HEK293 (cell line): Measurements from ENCODE around the gene MICAL3.
A peak's percentile ranks its signal among the peaks of the same experiment; 100 is the strongest.

ENCODE experiments used
- HIC1 ChIP-seq: fragments of 450-650 bp; formaldehyde crosslinking; IDR thresholded peaks from 2 replicates; pipeline ENCODE4 v1.5.1; 2016; ENCODE audit warnings: missing biosample characterization, missing genetic modification characterization
- KLF17 ChIP-seq: fragments of 450-650 bp; formaldehyde crosslinking; IDR thresholded peaks from 2 replicates; pipeline ENCODE4 v1.5.1; 2016; ENCODE audit warnings: missing biosample characterization, missing genetic modification characterization
- OSR2 ChIP-seq: fragments of 450-650 bp; formaldehyde crosslinking; IDR thresholded peaks from 2 replicates; pipeline ENCODE4 v1.5.1; 2016; ENCODE audit warnings: missing biosample characterization, missing genetic modification characterization
- PATZ1 ChIP-seq: fragments of 450-650 bp; formaldehyde crosslinking; IDR thresholded peaks from 2 replicates; pipeline ENCODE4 v1.5.1; 2016; ENCODE audit warnings: missing biosample characterization, missing genetic modification characterization
- PRDM10 ChIP-seq: fragments of 450-650 bp; formaldehyde crosslinking; IDR thresholded peaks from 2 replicates; pipeline ENCODE4 v1.5.1; 2016; ENCODE audit warnings: missing biosample characterization, missing genetic modification characterization
- RBAK ChIP-seq: fragments of 450-650 bp; formaldehyde crosslinking; IDR thresholded peaks from 2 replicates; pipeline ENCODE4 v1.5.1; 2016; ENCODE audit warnings: missing biosample characterization, missing genetic modification characterization
- REPIN1 ChIP-seq: fragments of 450-650 bp; formaldehyde crosslinking; IDR thresholded peaks from 2 replicates; pipeline ENCODE4 v1.5.1; 2017; ENCODE audit warnings: missing biosample characterization, missing genetic modification characterization, low read depth
- ZBTB20 ChIP-seq: fragments of 450-650 bp; formaldehyde crosslinking; IDR thresholded peaks from 2 replicates; pipeline ENCODE4 v1.5.1; 2016; ENCODE audit warnings: missing biosample characterization, missing genetic modification characterization
- ZEB2 ChIP-seq: fragments of 450-650 bp; formaldehyde crosslinking; IDR thresholded peaks from 2 replicates; pipeline ENCODE4 v1.5.1; 2016; ENCODE audit warnings: missing biosample characterization, missing genetic modification characterization
- ZNF366 ChIP-seq: fragments of 450-650 bp; formaldehyde crosslinking; conservative IDR thresholded peaks from 2 replicates; pipeline ENCODE4 v1.5.1; 2016; ENCODE audit warnings: missing biosample characterization, missing genetic modification characterization
- ZNF391 ChIP-seq: fragments of 450-650 bp; formaldehyde crosslinking; IDR thresholded peaks from 2 replicates; pipeline ENCODE4 v1.5.1; 2016; ENCODE audit warnings: low read depth, missing biosample characterization, missing genetic modification characterization, borderline replicate concordance
- ZNF510 ChIP-seq: fragments of 450-650 bp; formaldehyde crosslinking; IDR thresholded peaks from 2 replicates; pipeline ENCODE4 v1.5.1; 2018; ENCODE audit warnings: mild to moderate bottlenecking, missing genetic modification characterization, missing biosample characterization; ENCODE audit not compliant: insufficient replicate concordance
- ZNF521 ChIP-seq: fragments of 450-650 bp; formaldehyde crosslinking; IDR thresholded peaks from 2 replicates; pipeline ENCODE4 v1.5.1; 2017; ENCODE audit warnings: missing biosample characterization, mild to moderate bottlenecking, missing genetic modification characterization
- ZNF530 ChIP-seq: fragments of 450-650 bp; formaldehyde crosslinking; IDR thresholded peaks from 2 replicates; pipeline ENCODE4 v1.5.1; 2016; ENCODE audit warnings: low read depth, missing biosample characterization, missing genetic modification characterization
- ZNF560 ChIP-seq: fragments of 450-650 bp; formaldehyde crosslinking; IDR thresholded peaks from 2 replicates; pipeline ENCODE4 v1.5.1; 2017; ENCODE audit warnings: missing biosample characterization, missing genetic modification characterization, borderline replicate concordance
- TF ChIP-seq, protein P1 (sequence below): fragments of 450-650 bp; formaldehyde crosslinking; IDR thresholded peaks from 2 replicates; pipeline ENCODE4 v1.5.1; 2016; ENCODE audit warnings: missing biosample characterization, missing genetic modification characterization
- TF ChIP-seq, protein P2 (sequence below): fragments of 450-650 bp; formaldehyde crosslinking; IDR thresholded peaks from 2 replicates; pipeline ENCODE4 v1.5.1; 2016; ENCODE audit warnings: missing biosample characterization, missing genetic modification characterization

The MICAL3 gene

DNA sequence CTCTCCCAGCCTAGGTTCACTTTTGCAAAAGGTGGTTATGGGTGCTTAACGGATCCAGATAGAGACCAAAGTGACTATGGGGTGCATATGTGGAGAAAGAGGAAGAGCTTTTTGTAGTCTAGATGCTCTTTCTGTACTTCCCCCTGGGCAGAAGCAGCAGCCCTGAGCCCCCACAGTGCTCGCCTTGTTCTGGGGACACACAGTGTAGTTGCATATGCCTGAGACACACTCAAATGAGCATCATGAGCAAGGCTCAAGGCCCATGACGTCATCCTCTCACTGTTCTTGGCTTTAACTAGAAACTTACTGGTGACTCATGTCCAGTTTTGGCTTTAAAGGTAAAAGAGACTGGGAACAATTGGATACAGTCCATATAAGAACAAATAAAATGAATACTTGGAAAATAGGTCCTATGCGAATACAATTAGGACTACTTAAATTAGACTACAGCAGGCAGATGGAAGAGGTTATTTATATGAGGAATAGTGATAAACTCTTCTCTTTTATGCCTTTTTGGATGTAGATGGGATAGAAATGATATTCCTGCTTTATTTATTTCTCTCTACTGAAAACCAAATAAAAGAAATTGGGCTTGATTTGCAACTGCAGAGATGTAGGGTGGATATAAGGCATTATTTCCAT lies 33.3 kb upstream of the MICAL3 start (continued):
- TF ChIP-seq ZEB2 (tag by site-specific recombination): peak; percentile 78
- TF ChIP-seq ZNF560 (tag by site-specific recombination): no peak
- TF ChIP-seq, protein P1, sequence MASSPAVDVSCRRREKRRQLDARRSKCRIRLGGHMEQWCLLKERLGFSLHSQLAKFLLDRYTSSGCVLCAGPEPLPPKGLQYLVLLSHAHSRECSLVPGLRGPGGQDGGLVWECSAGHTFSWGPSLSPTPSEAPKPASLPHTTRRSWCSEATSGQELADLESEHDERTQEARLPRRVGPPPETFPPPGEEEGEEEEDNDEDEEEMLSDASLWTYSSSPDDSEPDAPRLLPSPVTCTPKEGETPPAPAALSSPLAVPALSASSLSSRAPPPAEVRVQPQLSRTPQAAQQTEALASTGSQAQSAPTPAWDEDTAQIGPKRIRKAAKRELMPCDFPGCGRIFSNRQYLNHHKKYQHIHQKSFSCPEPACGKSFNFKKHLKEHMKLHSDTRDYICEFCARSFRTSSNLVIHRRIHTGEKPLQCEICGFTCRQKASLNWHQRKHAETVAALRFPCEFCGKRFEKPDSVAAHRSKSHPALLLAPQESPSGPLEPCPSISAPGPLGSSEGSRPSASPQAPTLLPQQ (tag by site-specific recombination): peak; percentile 81
- peak; percentile 62; the same call in 1 of the 2 replicates for TF ChIP-seq PATZ1 (tag by site-specific recombination)
- TF ChIP-seq ZNF366: peak; percentile 54; the same call in 1 of the 2 replicates
- TF ChIP-seq REPIN1 (tag by site-specific recombination): no peak
- TF ChIP-seq, protein P2, sequence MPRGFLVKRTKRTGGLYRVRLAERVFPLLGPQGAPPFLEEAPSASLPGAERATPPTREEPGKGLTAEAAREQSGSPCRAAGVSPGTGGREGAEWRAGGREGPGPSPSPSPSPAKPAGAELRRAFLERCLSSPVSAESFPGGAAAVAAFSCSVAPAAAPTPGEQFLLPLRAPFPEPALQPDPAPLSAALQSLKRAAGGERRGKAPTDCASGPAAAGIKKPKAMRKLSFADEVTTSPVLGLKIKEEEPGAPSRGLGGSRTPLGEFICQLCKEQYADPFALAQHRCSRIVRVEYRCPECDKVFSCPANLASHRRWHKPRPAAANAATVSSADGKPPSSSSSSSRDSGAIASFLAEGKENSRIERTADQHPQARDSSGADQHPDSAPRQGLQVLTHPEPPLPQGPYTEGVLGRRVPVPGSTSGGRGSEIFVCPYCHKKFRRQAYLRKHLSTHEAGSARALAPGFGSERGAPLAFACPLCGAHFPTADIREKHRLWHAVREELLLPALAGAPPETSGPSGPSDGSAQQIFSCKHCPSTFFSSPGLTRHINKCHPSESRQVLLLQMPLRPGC (tag by site-specific recombination): peak; percentile 77
- peak; percentile 83 for TF ChIP-seq KLF17 (tag by site-specific recombination)
- TF ChIP-seq HIC1 (tag by site-specific recombination): peak; percentile 56
- no peak for TF ChIP-seq ZNF391
- TF ChIP-seq ZBTB20 (tag by site-specific recombination): no peak
- peak; percentile 48; the same call in 1 of the 2 replicates for TF ChIP-seq PRDM10 (tag by site-specific recombination)
- no peak for TF ChIP-seq ZNF530 (tag by site-specific recombination)
- TF ChIP-seq RBAK (tag by site-specific recombination): no peak
- no peak for TF ChIP-seq ZNF521
- TF ChIP-seq ZNF510 (tag by site-specific recombination): no peak
- TF ChIP-seq OSR2 (tag by site-specific recombination): 0 out of 2 replicates have a peak, but pooled peaks have one; percentile 19
